ENCODE results near the gene ERICH4.
"Not testable (repeated sequence)": the region's sequence is repeated elsewhere in the genome, so short reads cannot be mapped to it uniquely, and the experiment has no call there.

- TF ChIP-seq CTCF, POLR2AphosphoS5, POLR2A (IDR thresholded peaks at IDR 0.05): not testable (repeated sequence)
Measured at GRCh38 chr19:41463257-41464256, 20.6 kb downstream of the ERICH4 start.
